HCT116 (cell line): ENCODE measurements around the gene MAP2K4. TPM values are rescaled to one million over a fixed set of nuclear protein-coding genes. Genes with fewer than 3 reads are reported as not detected.

Source experiments
- ATAC-seq: fragments of 200-7000 bp; cut with Tn5 transposase; 2 replicates; pipeline ENCODE4 v1.9.1; 2020; ENCODE audit warnings: mild to moderate bottlenecking, moderate library complexity
- BruUV-seq: library from RNA; stranded (reverse); fragments of 400-500 nt; replicated peaks from 2 replicates; lab custom pipeline; 2021; lab: Mats Ljungman, UMichigan
- CTCF ChIA-PET: fragments of 300-600 bp; sonication (Branson Sonifier 250); formaldehyde crosslinking; loops from one replicate; lab custom pipeline; 2021; ENCODE audit warnings: antibody characterized with exemption; lab: Charles Lee
- POLR2A ChIA-PET: fragments of 300-600, 350-600 bp; sonication (Branson Sonifier 250); formaldehyde crosslinking; loops from one replicate; lab custom pipeline; 2021; ENCODE audit warnings: antibody characterized with exemption; lab: Charles Lee
- RAD21 ChIA-PET, 2 experiments: fragments of 300-600 bp; sonication (Branson Sonifier 250); formaldehyde crosslinking; loops; one replicate each; lab custom pipeline; 2023; ENCODE audit warnings: low total read pairs in 2 of 2; ENCODE audit not compliant: uncharacterized antibody in 2 of 2, unreplicated experiment in 2 of 2, low non-redundant PET in 1 of 2; lab: Charles Lee
- DNase-seq: peaks from one replicate; pipeline ENCODE4 v3.0.0-alpha.2; 2010; ENCODE audit warnings: low read depth, low spot score
- H2AFZ ChIP-seq: fragments of 200-600 bp; shearing (Covaris generic), sonication (generic); 2 replicates; pipeline ENCODE4 v1.6.1; 2017; ENCODE audit warnings: low read depth, mixed run types, mixed read lengths, antibody characterized with exemption, low read length; ENCODE audit not compliant: poor library complexity, severe bottlenecking
- H3K27ac ChIP-seq: 2 replicates; pipeline ENCODE4 v1.5.1; 2012; ENCODE audit warnings: low read depth, low read length
- H3K27me3 ChIP-seq: fragments of 200-600 bp; sonication (generic); 2 replicates; pipeline ENCODE4 v1.6.1; 2016; ENCODE audit warnings: mixed run types, low read length, mixed read lengths; ENCODE audit not compliant: insufficient read depth
- H3K36me3 ChIP-seq, 2 experiments: fragments of 200-500 bp in 1 of 2; fragments of 200-600 bp in 1 of 2; sonication (Bioruptor generic) in 1 of 2; sonication (generic) in 1 of 2; 2 replicates each; pipeline versions ENCODE4 v1.5.1 to v1.6.1; 2014 to 2016; ENCODE audit warnings: low read length in 2 of 2, inconsistent platforms in 1 of 2, mixed read lengths in 1 of 2, mixed run types in 1 of 2; ENCODE audit not compliant: insufficient read depth in 2 of 2, control insufficient read depth in 1 of 2
- H3K4me1 ChIP-seq, 2 experiments: fragments of 200-600 bp in 1 of 2; sonication (generic) in 1 of 2; 2 replicates each; pipeline versions ENCODE4 v1.5.1 to v1.6.1; 2012 to 2017; ENCODE audit warnings: low read length in 2 of 2, inconsistent platforms in 1 of 2, mild to moderate bottlenecking in 1 of 2, mixed read lengths in 1 of 2, mixed run types in 1 of 2, moderate library complexity in 1 of 2; ENCODE audit not compliant: insufficient read depth in 2 of 2, control insufficient read depth in 1 of 2
- H3K4me2 ChIP-seq: fragments of 200-600 bp; sonication (generic); 2 replicates; pipeline ENCODE4 v1.6.1; 2017; ENCODE audit warnings: mixed run types, low read length, mixed read lengths
- H3K4me3 ChIP-seq, 2 experiments: fragments of 200-600 bp in 1 of 2; sonication (generic) in 1 of 2; replicated peaks in 1 of 2; 2 replicates each; pipeline ENCODE4 v1.5.1; 2011 to 2016; ENCODE audit warnings: low read length in 2 of 2, control low read depth in 1 of 2, low read depth in 1 of 2, mild to moderate bottlenecking in 1 of 2, mixed read lengths in 1 of 2, mixed run types in 1 of 2
- H3K79me2 ChIP-seq: fragments of 200-600 bp; sonication (generic); 2 replicates; pipeline ENCODE4 v1.6.1; 2017; ENCODE audit warnings: mild to moderate bottlenecking, mixed run types, low read length, moderate library complexity, mixed read lengths; ENCODE audit not compliant: insufficient read depth
- H3K9ac ChIP-seq: fragments of 200-600 bp; sonication (generic); 2 replicates; pipeline ENCODE4 v1.6.1; 2016; ENCODE audit warnings: low read length, mixed read lengths
- H3K9me2 ChIP-seq: fragments of 200-600 bp; sonication (generic), shearing (Covaris generic); 2 replicates; pipeline ENCODE4 v1.6.1; 2017; ENCODE audit warnings: mixed run types, mild to moderate bottlenecking, moderate library complexity; ENCODE audit not compliant: insufficient read depth
- H3K9me3 ChIP-seq, 2 experiments: fragments of 200-500 bp in 1 of 2; fragments of 200-600 bp in 1 of 2; sonication (Bioruptor generic) in 1 of 2; sonication (generic) in 1 of 2; 2 replicates each; pipeline ENCODE4 v1.6.1; 2014 to 2017; ENCODE audit warnings: low read length in 2 of 2, mixed read lengths in 2 of 2, inconsistent platforms in 1 of 2, low read depth in 1 of 2, mild to moderate bottlenecking in 1 of 2, mixed run types in 1 of 2, moderate library complexity in 1 of 2; ENCODE audit not compliant: control insufficient read depth in 1 of 2, insufficient read depth in 1 of 2
- H4K20me1 ChIP-seq: fragments of 200-600 bp; sonication (generic), shearing (Covaris generic); 2 replicates; pipeline ENCODE4 v1.6.1; 2017; ENCODE audit warnings: mixed run types, mild to moderate bottlenecking, moderate library complexity; ENCODE audit not compliant: insufficient read depth
- CEBPB ChIP-seq: IDR thresholded peaks from 2 replicates; pipeline ENCODE4 v1.6.1; 2012; ENCODE audit warnings: low read depth
- EGR1 ChIP-seq: IDR thresholded peaks from 2 replicates; pipeline ENCODE4 v1.6.1; 2012; ENCODE audit warnings: low read depth
- ELF1 ChIP-seq: IDR thresholded peaks from 2 replicates; pipeline ENCODE4 v1.6.1; 2012; ENCODE audit warnings: low read depth, borderline replicate concordance
- EZH2 ChIP-seq: fragments of 200-600 bp; sonication (generic); IDR thresholded peaks from 2 replicates; pipeline ENCODE4 v1.6.1; 2017; ENCODE audit warnings: antibody characterized with exemption, mixed run types
- EZH2phosphoT487 ChIP-seq: fragments of 200-600 bp; IDR thresholded peaks from 2 replicates; pipeline ENCODE4 v1.6.1; 2018; ENCODE audit warnings: antibody characterized with exemption, borderline replicate concordance
- FOSL1 ChIP-seq: IDR thresholded peaks from 2 replicates; pipeline ENCODE4 v1.6.1; 2012; ENCODE audit warnings: low read depth
- SP1 ChIP-seq: IDR thresholded peaks from 2 replicates; pipeline ENCODE4 v1.6.1; 2012; ENCODE audit warnings: low read depth
- TCF7L2 ChIP-seq: IDR thresholded peaks from 2 replicates; pipeline ENCODE4 v1.7.0; 2011; ENCODE audit warnings: borderline replicate concordance, inconsistent platforms; ENCODE audit not compliant: insufficient read depth, insufficient read length; ENCODE audit errors: extremely low read depth
- ZFX ChIP-seq: fragments of 450-650 bp; IDR thresholded peaks from 2 replicates; pipeline ENCODE4 v1.6.1; 2017
- ZNF274 ChIP-seq: fragments of 200-500 bp; sonication (Bioruptor generic); IDR thresholded peaks from 2 replicates; pipeline ENCODE4 v1.6.1; 2014; ENCODE audit warnings: mild to moderate bottlenecking, low read depth, low read length, inconsistent platforms
- intact Hi-C: fragments of 100-400 bp; cut with micrococcal nuclease; formaldehyde crosslinking; loops from 2 replicates; pipeline ENCODE4 v1.10.0; 2022
- total RNA-seq: library from RNA; stranded (reverse); gene quantifications from one replicate; pipeline ENCODE4 v1.2.1, GENCODE V29; 2021; ENCODE audit not compliant: unreplicated experiment
- TF ChIP-seq, protein P1 (sequence below): IDR thresholded peaks from 2 replicates; pipeline ENCODE4 v1.6.1; 2012; ENCODE audit warnings: low read depth
- TF ChIP-seq, protein P2 (sequence below): IDR thresholded peaks from 2 replicates; pipeline ENCODE4 v1.6.1; 2011; ENCODE audit warnings: mild to moderate bottlenecking, low read length, moderate library complexity; ENCODE audit not compliant: insufficient replicate concordance; ENCODE audit errors: extremely low read depth

Gene MAP2K4
- total RNA-seq, 1 experiment from 2014 or later, result 42.3 TPM

DNA sequence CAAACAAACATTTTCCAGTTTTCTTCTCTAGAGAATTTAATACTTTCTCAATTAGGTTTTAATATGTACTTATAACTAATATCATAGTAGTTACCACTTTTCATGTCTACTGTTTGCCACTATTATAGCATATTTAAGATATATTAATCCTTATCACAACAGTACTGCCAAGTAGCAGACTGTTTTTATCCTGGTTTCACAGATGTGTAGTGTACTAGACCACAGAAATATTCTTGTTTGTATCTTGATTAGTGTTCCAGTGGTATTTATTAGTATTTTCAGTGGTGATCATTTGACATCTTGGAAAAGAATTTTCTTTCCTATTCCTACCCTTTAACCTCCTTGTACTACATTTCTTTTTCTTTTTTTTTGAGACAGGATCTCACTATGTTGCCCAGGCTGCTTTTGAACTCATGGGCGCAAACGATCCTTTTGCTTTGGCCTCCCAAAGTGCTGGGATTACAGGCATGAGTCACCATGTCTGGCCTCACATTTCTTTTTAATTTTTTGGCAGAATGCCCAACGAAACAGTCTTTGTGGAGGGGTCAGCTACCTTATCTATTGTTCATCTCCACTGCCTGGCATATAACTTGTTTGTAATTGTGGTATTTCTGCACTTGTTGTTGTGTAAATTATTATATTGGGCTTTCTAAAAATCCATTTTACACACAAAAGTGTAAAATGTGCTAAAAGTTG, 27.2 kb downstream of the MAP2K4 start (continued):
- TF ChIP-seq, protein P1, sequence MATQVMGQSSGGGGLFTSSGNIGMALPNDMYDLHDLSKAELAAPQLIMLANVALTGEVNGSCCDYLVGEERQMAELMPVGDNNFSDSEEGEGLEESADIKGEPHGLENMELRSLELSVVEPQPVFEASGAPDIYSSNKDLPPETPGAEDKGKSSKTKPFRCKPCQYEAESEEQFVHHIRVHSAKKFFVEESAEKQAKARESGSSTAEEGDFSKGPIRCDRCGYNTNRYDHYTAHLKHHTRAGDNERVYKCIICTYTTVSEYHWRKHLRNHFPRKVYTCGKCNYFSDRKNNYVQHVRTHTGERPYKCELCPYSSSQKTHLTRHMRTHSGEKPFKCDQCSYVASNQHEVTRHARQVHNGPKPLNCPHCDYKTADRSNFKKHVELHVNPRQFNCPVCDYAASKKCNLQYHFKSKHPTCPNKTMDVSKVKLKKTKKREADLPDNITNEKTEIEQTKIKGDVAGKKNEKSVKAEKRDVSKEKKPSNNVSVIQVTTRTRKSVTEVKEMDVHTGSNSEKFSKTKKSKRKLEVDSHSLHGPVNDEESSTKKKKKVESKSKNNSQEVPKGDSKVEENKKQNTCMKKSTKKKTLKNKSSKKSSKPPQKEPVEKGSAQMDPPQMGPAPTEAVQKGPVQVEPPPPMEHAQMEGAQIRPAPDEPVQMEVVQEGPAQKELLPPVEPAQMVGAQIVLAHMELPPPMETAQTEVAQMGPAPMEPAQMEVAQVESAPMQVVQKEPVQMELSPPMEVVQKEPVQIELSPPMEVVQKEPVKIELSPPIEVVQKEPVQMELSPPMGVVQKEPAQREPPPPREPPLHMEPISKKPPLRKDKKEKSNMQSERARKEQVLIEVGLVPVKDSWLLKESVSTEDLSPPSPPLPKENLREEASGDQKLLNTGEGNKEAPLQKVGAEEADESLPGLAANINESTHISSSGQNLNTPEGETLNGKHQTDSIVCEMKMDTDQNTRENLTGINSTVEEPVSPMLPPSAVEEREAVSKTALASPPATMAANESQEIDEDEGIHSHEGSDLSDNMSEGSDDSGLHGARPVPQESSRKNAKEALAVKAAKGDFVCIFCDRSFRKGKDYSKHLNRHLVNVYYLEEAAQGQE, result no peak
- TF ChIP-seq TCF7L2, result peak; percentile 56
- TF ChIP-seq, protein P2, sequence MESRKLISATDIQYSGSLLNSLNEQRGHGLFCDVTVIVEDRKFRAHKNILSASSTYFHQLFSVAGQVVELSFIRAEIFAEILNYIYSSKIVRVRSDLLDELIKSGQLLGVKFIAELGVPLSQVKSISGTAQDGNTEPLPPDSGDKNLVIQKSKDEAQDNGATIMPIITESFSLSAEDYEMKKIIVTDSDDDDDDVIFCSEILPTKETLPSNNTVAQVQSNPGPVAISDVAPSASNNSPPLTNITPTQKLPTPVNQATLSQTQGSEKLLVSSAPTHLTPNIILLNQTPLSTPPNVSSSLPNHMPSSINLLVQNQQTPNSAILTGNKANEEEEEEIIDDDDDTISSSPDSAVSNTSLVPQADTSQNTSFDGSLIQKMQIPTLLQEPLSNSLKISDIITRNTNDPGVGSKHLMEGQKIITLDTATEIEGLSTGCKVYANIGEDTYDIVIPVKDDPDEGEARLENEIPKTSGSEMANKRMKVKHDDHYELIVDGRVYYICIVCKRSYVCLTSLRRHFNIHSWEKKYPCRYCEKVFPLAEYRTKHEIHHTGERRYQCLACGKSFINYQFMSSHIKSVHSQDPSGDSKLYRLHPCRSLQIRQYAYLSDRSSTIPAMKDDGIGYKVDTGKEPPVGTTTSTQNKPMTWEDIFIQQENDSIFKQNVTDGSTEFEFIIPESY, result no peak
- no peak for TF ChIP-seq ELF1

DNA sequence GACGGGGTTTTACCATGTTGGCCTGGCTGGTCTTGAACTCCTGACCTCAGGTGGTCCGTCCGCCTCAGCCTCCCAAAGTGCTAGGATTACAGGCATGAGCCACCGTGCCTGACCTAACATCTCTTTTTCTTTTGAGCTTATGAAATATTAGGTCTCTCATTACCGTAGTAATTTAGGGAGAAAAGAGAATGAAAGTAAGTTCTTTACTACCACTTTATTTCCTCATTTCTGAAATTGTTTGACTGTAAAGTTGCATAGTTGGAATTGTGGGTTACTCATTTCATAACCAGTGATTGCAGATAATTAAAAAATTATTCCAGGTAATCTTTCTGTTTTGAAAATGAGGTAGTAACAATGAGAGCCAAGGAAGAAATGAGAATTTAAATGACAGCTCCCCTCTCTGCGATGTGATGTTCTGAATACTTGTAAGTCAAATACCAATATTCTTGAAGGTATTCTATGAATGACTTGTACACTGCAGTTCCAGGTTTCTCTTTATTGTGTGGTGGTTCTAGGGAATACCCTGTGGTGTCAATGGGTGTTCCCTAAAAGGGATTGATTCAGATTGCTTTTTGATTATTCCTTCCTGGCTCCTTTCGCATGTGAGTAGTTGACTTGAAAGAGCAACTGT, 28.3 kb downstream of the MAP2K4 start:
- DNase-seq, result no peak
- peaks cover 16% of the 10 kb centered on the region; the same call in 1 of the 2 replicates for H4K20me1 ChIP-seq
- no peaks in the 10 kb centered on the region for H3K9me2 ChIP-seq
- no TSS peak for BruUV-seq
- H2AFZ ChIP-seq, result no peak overlapping the region
- peaks cover 35 to 59% of the 10 kb centered on the region in 2 experiments for H3K4me1 ChIP-seq
- H3K4me2 ChIP-seq, result peak overlapping the region; percentile 4; the same call in 1 of the 2 replicates
- H3K4me3 ChIP-seq, result no peak overlapping the region
- TF ChIP-seq ZNF274, result no peak
- TF ChIP-seq CEBPB, result no peak
- TF ChIP-seq EZH2phosphoT487, result no peak
- no peak for TF ChIP-seq EZH2
- TF ChIP-seq SP1, result no peak
- no peak for TF ChIP-seq ELF1
- TF ChIP-seq ZFX, result no peak
- TF ChIP-seq EGR1, result no peak
- no peak for TF ChIP-seq FOSL1
- CTCF ChIA-PET, result no interaction called here
- no peak overlapping the region for H3K9ac ChIP-seq
- RAD21 ChIA-PET, result no interaction called here
- no peaks in the 10 kb centered on the region for H3K36me3 ChIP-seq
- peaks cover 100% of the 10 kb centered on the region for H3K79me2 ChIP-seq
- no peaks in the 10 kb centered on the region for H3K9me3 ChIP-seq
- intact Hi-C loops, result no loop called here
- ATAC-seq, result no peak
- H3K27ac ChIP-seq, result no peak overlapping the region
- H3K27me3 ChIP-seq, result no peaks in the 10 kb centered on the region
- POLR2A ChIA-PET, result interaction anchor here (1.2 kb wide), 1 partner anchor 52 kb away, joined by 4 read pairs; the partner anchor contains the start of gene ZNF18
